ENCODE results near the gene PLEKHA4. TPM values are rescaled to one million over a fixed set of nuclear protein-coding genes. Genes with fewer than 3 reads are reported as not detected.

PLEKHA4 gene
- 4.2 TPM for total RNA-seq (2021; ENCODE audit: unreplicated experiment)
- 4.4 TPM for polyA plus RNA-seq (2012; ENCODE audit: insufficient read length)
- percentile 33 among the genes with signal in this experiment for Bru-seq, nascent RNA
- percentile 34 among the genes with signal in this experiment for BruChase-seq, experiment 1, labeled RNA remaining after a 2-hour chase
- BruChase-seq, experiment 2, labeled RNA remaining after a 6-hour chase: percentile 35 among the genes with signal in this experiment
- long read RNA-seq, partial matches to known transcripts: 0 of 3 reads
- long read RNA-seq, other reads (novel, unspliced or antisense): 3 of 3 reads

- ChIA-PET CTCF (interaction anchor here (0.7 kb wide), 1 partner anchor 20 kb away, joined by 3 read pairs; no protein-coding TSS in a partner anchor), POLR2A (no interaction called here)
- Histone ChIP-seq H3K36me3 (ENCODE audit: control insufficient read depth, insufficient read depth, low read length) (peaks cover 7% of the 10 kb centered on the region; the same call in 1 of the 2 replicates), H3K9me3 (ENCODE audit: control insufficient read depth, insufficient read depth, low read depth, low read length) (no peaks in the 10 kb centered on the region), H3K4me1 (ENCODE audit: control insufficient read depth, insufficient read depth, low read length) (peaks cover 12% of the 10 kb centered on the region), H3K27me3 (ENCODE audit: control insufficient read depth, insufficient read depth, low read length) (no peaks in the 10 kb centered on the region), H3K4me3 (ENCODE audit: low read depth in 2 of 2, low read length in 2 of 2) (peak within 1 kb of the TSS in 1 of 2 experiments; percentile 9; a peak in 2 of 4 replicates), H3K27ac (ENCODE audit: low read length) (peak within 1 kb of the TSS; percentile 59)
- intact Hi-C loops (cut with micrococcal nuclease; ENCODE audit: unreplicated experiment) (no loop called here), in situ Hi-C loops (cut with HindIII; ENCODE audit: low pct_unique_long_range_greater_than_20kb, low sequenced_read_pairs) (no loop called here)
- ATAC-seq: no peak
- no peak for TF ChIP-seq POLR2AphosphoS5 (IDR thresholded peaks at IDR 0.05; ENCODE audit: low read depth, low read length)
- no peak for TF ChIP-seq SIN3A (IDR thresholded peaks at IDR 0.05; ENCODE audit: borderline replicate concordance, insufficient read depth, low read depth, low read length)
- TSS peak; percentile 97 for BruUV-seq (replicated peaks)
- no peak for DNase-seq (ENCODE audit: low read depth, low spot score)
Observed at GRCh38 chr19:48868114-48868886, at the start of gene PLEKHA4. Gene PLEKHA4 (minus strand): TSS chr19:48868617. CDS start chr19:48867620, 997 bp downstream.

GRCh38 chr19:48918071-48918470 is 49.7 kb upstream of the PLEKHA4 start:
- peaks cover 4% of the 10 kb centered on the region; the same call in 1 of the 2 replicates for H3K36me3 ChIP-seq (ENCODE audit: control insufficient read depth, insufficient read depth, low read length)
- no peaks in the 10 kb centered on the region for H3K9me3 ChIP-seq (ENCODE audit: control insufficient read depth, insufficient read depth, low read depth, low read length)
- POLR2A ChIA-PET: interaction anchor here (0.6 kb wide), 1 partner anchor 18 kb away, joined by 8 read pairs; the partner anchor contains the start of gene NUCB1
- no peak overlapping the region for H3K4me3 ChIP-seq (ENCODE audit: low read depth in 2 of 2, low read length in 2 of 2)
- ATAC-seq: no peak
- no peaks in the 10 kb centered on the region for H3K4me1 ChIP-seq (ENCODE audit: control insufficient read depth, insufficient read depth, low read length)
- in situ Hi-C loops (cut with HindIII; ENCODE audit: low pct_unique_long_range_greater_than_20kb, low sequenced_read_pairs): no loop called here
- no peak for DNase-seq (ENCODE audit: low read depth, low spot score)
- intact Hi-C loops (cut with micrococcal nuclease; ENCODE audit: unreplicated experiment): no loop called here
- CTCF ChIA-PET: no interaction called here
- no peak overlapping the region for H3K27ac ChIP-seq (ENCODE audit: low read length)
- BruUV-seq (replicated peaks): no TSS peak
- H3K27me3 ChIP-seq (ENCODE audit: control insufficient read depth, insufficient read depth, low read length): no peaks in the 10 kb centered on the region
- TF ChIP-seq CTCF (IDR thresholded peaks at IDR 0.05) (no peak), TCF7L2 (IDR thresholded peaks at IDR 0.05; ENCODE audit: low read depth, low read length) (no peak), SIN3A (IDR thresholded peaks at IDR 0.05; ENCODE audit: borderline replicate concordance, insufficient read depth, low read depth, low read length) (no peak), REST (IDR thresholded peaks at IDR 0.05; ENCODE audit: insufficient read depth in 1 of 2, low read depth in 2 of 2, low read length in 1 of 2) (no peak), POLR2AphosphoS5 (IDR thresholded peaks at IDR 0.05; ENCODE audit: low read depth, low read length) (no peak)
